ENCODE results near the gene HLA-DRB1.
"Not testable (repeated sequence)": the region's sequence is repeated elsewhere in the genome, so short reads cannot be mapped to it uniquely, and the experiment has no call there.

The HLA-DRB1 gene

DNA sequence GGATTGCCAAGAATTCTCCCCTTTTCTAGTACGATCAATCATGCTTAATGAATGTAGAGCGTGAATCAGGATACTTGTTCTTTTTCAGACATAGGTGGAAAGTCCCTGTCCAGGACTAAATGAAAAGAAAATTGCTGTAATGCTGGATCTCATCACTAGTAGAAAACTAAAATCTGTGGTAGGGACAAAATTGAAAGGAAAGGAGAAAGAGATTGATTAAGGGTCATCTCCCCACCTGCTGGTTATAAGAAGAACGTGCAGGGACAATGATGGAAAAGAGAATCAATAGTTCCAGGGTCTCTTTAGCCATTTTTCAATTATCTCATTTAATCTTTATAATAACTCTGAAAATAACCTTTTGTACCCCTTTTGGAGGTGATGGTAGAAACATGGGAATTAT lies 18.7 kb upstream of the HLA-DRB1 start:
- DNase-seq = no peak

DNA sequence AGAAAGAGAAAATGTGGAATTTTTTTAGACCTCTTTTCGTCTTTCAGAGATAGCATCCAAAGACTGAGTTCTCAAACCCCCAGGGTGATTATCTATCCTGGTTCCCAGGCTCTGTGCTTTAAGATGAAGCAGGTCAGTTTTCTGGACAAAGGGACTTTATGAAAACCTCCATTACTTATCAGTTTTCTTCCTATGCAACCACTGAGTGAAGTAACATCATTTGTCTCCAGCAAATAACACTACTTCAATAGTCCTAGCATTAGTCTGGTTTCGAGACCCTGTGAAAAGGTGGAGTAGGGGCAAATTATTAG lies 18.3 kb upstream of the HLA-DRB1 start:
- no peak for DNase-seq

DNA sequence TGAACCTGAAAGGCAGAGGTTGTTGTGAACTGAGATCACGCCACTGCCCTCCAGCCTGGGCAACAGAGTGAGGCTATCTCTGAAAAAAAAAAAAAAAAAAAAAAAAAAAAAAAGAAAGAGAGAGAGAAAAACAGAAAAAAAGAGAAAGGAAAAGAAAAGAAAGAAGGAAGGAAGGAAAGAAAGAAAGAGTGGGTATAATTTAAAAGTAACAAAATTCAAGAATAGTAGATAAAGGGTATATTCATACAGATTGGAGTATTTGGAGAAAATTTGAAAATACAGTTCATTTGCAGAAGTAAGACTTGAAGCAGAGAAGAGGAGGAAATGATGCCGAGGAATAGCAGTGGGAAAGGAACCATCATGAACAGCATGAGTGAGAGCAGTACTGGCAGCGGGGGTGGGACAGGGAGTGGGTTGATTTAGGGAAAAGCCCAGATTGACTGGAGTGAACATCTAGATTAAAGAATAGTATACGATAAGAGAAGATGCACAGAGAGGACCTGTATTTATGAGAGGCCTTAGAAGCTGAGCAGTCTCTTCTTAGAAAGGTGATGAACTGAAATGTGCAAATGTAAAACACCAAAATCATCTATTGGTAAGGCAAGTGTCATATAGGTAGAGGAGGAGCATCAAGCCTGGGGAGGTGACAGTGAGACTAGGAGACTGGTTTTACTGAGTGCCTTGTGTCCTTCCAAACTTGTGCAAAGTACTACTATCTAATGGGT lies 17.8 kb upstream of the HLA-DRB1 start:
- DNase-seq = no peak

DNA sequence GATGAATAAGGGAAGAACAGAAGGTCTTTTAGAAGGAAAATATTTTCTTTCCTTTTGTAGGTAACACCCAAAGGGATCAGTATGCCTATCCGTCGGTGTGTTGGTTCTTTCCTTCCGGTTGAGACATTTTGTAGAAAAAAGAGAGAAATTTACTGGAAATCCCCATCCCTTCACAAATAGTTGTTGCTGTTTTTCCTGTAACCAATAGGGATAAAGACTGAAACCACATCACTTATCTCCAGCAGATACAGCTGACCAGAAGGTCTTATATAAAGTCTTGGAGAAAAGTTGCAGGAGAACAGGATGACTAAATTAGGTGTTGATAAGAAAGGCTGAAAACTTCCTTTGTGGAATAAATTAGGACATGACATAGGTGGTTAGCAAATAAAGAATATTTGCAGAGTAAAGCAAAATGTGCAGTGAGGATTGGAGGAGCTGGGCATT lies 14.8 kb upstream of the HLA-DRB1 start:
- DNase-seq = no peak

DNA sequence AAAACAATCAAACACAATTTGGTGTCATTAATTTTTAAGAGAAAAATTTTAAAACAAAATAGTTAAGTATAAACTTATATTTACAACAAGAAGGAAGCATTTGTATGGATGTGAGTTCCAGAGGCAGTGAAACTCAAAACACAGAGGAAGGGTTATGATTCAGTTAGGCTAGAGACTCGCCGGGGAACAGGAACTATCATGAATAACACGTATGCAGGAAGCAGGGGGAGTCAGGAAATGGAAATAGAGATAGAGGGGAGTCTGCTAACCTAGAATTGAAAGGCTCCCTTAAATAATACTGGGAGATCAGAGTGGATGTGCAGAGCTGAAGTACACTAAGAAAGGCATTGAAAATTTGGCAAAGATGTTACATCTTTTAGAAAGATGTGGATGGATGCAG lies 14.2 kb upstream of the HLA-DRB1 start:
- DNase-seq = no peak

DNA sequence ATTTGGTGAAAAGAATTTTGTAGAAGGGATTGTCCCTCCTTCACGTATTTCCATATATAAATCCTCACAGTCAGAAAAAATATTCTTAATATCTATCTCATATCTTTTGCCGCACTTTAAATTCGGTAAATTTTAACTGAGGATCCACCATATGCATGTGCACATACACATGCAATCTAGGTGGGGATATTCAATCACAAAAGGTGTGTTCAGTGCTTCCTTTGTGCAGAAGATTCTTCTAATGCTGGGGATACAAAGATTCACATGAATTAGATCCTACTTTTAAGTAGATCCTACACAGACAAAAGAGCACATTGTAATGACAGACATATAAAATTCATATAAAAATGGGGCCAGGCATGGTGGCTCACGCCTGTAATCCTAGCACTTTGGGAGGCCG lies 13.6 kb upstream of the HLA-DRB1 start:
- no peak for DNase-seq

DNA sequence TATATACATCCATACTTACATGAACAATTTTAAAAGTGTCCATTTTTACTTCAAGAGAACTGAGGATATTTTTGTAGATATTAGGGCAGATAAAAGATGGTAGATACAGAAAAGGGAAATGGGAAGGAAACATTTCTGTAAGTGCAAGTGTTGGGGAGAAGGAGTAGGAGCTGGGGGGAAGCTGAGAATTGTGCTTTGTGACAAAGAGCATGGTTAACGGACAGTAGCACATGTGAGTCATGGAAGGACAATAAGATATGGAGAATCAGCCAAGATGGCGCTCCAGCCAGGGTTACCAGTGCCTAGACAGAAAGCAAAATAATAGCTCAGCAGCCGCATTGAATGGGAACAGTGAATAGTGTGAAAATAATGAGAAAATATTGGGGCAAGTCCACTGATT lies 12.7 kb upstream of the HLA-DRB1 start:
- no peak for DNase-seq

DNA sequence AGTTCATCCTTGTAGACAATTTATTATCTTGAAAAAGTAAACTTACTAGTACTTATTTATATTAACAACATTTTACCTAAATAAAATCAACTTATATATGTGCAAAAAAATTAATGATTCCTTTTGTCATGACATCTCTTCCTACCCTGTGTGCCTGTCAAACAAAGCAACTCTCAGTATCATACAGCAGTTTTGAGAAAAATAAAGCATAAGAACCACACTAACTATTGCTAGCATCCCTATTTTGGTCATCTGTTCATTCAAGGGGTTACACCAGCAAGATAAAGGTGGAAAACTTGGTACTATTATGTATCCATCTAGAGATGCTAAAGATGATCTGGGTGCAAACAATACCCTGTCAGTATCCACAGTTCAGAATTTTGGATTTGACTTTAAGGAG lies 7.4 kb upstream of the HLA-DRB1 start:
- no peak for DNase-seq

DNA sequence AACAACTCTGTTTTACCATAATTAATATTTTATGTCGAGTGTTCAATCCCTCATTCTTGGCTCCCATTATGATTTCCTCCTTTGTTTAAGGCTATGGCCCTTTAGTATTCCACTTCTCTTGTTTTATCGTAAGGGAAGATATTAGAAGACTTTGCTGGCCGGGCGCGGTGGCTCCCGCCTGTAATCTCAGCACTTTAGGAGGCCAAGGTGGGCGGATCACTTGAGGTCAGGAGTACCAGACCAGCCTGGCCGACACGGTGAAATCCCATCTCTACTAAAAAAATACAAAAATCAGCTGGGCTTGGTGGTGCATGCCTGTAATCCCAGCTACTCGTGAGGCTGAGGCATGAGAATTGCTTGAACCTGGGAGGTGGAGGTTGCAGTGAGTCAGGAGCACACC lies 1.1 kb upstream of the HLA-DRB1 start:
- not testable (repeated sequence) for DNase-seq

DNA sequence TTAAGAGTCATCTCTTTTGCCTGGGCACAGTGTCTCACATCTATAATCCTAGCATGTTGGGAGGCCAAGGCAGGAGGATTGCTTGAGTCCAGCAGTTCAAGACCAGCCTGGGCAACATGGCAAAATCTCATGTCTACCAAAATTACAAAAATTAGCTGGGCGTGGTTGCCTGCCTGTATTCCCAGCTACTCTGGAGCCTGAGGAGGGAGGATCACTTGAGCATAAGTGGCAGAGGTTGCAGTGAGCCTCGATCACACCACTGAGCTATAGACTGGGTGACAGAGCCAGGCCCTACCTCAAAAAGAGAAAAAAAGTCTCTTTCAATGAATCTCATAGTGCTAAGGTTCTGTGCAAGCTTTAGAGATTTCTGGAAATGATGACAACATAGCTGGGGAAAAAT lies 1.5 kb downstream of the HLA-DRB1 start:
- DNase-seq = no peak

DNA sequence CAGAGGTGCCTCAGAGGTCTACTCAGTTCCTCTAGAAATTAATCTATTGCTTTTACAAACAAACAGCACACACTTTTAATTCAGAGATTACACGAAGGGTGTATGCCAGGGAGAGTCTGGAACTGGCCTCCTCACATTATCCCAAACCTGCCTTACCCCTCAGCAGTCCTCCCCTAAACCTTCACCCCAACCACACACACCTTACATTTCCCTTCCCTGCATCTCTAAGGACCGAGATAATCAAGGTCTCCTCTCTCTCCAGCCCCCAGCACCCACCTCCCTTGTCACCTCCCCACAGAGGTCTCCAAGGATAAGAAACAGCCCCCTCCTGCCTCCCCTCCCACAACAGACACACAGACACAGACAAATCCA lies 6.1 kb downstream of the HLA-DRB1 start:
- no peak for DNase-seq

DNA sequence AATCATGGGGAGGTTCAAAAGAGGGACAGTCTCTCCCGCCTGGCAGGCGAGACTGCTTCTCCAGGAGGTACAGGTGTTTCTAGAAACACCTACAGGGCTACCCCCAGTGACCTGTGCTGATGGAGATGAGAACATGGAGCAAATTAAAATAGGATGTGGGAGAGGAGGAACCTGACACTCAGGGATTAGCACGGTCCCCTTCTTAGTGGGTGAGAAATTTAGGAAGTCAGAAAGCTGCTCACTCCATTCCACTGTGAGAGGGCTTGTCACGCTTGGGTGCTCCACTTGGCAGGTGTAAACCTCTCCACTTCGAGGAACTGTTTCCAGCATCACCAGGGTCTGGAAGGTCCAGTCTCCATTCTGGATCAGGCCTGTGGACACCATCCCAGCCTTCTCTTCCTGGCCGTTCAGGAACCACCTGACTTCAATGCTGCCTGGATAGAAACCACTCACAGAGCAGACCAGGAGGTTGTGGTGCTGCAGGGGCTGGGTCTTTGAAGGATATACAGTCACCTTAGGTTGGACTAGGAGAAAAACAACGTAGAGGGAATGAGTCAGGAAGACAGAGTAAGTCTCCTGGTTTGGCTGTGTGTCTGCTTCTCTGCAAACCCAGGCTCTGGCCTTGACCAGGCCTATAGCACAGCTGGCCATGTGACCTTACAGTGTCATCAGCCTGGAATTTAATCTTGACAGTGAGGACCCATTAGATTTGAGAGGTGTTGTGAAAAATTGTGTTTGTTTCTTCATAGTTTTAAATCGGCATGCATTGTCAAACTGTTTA lies 8.1 kb downstream of the HLA-DRB1 start:
- DNase-seq = no peak

DNA sequence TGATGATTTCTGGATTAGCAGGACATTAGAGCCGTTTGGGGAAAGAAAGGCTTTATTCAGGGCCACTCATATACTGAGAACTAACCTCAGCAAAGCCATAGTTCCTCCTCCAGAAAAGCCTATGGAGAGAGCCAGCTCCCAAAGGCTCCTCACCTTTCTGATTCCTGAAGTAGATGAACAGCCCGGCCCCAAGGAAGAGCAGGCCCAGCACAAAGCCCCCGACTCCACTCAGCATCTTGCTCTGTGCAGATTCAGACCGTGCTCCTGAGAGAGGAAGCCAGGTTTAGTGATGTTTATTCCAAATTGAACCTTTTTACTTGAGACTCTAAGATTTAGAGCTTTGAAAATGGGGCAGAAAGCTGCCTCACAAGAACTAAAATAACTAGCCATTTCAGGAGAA lies 9.1 kb downstream of the HLA-DRB1 start:
- no peak for DNase-seq

DNA sequence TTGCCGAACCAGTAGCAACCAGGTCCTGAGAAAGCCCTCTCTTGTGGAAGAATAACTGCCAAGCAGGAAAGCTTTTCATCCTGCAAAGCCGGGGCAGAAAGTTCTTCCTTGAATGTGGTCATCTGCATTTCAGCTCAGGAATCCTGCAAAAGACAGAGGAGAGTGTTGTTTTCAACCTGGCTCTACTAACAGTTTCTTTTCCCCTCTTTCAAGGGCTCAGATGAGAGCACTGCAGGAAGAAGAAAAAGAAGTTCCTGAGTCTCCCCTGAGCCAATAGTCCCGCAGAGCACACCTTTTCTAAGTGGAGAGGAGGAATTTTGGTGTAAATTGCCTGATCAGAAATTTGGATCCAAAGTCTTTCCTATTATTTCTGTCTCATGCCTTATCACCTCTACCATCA lies 10.7 kb downstream of the HLA-DRB1 start:
- no peak for DNase-seq

DNA sequence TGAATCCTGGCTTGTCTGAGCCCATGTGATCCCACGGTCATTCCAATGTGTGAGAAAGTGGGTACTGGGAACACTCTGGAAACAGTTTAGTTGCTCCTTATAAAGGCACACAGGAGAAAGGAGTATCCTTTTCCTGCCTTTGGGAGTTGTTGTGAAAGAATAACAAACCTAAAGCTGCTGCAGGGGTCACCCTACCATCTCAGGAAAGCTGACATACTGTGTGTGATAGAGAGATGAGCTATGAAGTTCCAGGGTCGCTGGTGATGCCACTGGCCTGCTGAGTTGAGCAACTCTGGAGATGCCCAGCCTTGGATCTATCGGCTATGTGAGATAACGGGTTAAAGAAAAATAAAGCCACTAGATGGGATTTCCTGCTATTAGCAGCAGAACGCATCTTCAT lies 12.2 kb downstream of the HLA-DRB1 start:
- not testable (repeated sequence) for DNase-seq

DNA sequence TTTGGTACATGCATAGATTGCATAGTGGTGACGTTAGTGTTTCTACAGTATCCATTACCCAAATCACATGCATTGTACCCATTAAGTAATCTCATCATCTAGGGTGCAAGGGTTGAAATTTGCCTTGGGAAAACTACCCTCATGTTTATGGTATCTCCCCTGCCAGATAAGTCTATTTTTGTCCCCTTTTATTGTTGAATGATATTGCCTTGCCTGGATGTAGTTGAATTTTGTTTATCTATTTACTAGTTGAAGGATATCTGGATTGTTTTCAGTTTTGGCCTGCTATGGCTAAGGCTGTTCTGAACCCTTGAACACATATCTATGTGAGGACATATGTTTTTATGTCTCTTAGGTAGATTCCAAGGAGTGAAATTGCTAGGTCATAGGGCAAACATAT lies 13.4 kb downstream of the HLA-DRB1 start:
- no peak for DNase-seq

DNA sequence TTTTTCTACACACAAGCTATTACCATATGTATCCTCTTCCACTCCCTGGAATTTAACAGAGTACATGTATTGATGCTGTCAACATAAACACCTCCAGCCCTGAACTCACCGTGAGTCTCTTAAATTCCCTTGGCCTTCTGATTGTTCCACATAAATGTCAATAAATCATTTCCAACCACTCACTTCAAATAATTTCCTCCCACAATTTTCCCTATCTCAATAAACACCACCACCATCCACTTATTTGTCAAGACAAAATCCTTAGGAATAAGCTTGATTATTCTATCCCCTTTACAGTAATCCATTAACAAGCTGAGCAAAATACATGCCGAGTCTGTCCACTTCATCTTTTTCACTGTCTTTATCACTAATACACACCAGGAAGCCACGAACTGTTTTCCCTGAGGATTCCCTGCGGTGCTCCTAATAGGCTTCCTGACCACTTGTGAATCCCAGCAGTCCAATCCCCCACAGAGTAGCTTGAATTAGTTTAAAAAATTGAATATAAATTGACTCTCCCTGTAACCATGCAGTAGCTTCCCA lies 19.2 kb downstream of the HLA-DRB1 start:
- no peak for DNase-seq

DNA sequence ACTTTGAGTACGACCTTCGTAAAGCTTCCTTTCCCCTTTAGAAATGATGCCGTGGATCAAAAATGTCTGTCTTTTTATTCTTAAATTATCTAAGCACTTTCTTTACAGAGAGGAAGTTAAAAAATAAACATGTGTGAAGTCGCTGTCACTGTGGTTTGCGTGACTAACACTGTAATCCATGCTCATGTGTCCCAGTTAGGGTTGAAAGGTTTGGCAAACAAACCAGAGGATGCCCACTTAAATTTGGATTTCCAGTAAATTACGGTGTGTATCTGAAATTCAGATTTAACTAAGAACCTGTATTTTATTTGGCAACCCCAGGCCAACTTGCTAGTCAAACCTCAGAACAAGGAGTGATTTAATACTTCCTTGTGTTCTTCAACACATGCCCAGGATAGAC lies 21.1 kb downstream of the HLA-DRB1 start:
- no peak for DNase-seq

DNA sequence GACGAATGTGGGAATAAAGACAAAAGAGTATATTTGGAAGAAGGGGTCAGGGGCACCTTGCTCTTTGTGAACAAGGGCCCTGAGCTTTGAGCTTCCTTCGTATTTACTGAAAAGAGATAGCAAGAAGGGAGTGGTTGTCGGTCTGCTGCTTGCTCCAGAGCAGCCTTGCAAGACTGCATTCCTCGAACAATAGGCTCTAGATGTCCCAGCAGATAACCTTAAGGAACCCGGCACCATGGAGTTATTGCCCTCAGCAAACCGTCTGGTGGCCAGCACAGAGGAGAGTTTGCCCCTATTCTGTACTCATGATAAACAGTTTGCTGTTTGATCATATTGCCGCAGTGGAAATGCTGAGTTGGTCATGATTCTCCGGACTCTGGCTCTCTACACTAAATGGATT lies 22.7 kb downstream of the HLA-DRB1 start:
- no peak for DNase-seq

DNA sequence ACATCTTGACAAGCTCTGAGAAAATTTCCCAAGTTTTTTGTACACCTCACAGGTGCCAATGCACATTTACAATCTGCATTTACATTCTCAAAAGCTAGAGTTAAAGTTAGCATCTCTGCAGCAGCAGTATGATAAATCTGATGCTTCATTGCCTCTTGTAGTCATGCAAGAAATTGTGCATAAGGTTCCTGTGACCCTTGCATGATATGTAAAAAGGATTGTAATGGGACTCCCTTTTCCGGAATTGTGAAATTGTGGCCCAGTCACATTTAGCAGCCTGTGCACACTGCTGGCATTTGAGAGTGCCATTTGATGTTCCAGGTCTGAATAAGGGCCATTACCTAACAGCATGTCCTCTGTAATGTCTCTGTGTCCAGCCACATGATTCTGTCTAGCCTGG lies 24.1 kb downstream of the HLA-DRB1 start:
- no peak for DNase-seq

DNA sequence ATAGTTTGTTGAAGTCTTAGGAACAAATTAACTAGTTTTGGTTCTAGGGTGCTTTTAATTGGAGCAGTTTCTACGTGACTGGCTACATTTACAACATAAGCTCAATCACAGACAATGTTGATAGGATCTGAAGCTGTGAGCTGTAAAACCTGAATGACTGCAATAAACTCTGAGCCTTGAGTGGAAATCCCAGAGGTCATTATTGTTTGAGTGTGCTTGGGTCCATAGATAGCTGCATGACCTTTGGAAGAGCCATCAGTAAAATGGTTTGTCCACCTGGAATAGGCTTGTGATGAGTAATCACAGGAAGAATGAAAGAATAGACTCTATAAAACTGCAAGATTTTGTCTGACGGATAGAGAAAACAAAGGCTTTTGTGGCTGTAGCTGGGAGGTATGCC lies 26.7 kb downstream of the HLA-DRB1 start:
- DNase-seq = no peak

DNA sequence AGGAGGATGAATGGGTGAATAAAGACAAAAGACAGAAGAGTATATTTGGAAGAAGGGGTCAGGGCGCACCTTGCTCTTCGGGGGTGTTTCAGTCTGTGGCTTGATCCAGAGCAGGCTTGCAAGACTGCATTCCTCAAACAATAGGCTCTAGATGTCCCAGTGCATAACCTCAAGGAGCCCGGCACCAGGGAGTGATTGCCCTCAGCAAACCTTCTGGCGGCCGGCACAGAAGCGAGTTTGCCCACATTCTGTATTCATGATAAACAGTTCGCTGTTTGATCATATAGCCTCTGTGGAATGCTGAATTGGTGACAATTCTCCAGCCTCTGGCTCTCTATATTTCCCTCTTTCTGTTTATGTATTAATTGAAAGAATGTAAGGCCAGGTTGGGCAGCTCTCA lies 29.9 kb downstream of the HLA-DRB1 start:
- DNase-seq = no peak

DNA sequence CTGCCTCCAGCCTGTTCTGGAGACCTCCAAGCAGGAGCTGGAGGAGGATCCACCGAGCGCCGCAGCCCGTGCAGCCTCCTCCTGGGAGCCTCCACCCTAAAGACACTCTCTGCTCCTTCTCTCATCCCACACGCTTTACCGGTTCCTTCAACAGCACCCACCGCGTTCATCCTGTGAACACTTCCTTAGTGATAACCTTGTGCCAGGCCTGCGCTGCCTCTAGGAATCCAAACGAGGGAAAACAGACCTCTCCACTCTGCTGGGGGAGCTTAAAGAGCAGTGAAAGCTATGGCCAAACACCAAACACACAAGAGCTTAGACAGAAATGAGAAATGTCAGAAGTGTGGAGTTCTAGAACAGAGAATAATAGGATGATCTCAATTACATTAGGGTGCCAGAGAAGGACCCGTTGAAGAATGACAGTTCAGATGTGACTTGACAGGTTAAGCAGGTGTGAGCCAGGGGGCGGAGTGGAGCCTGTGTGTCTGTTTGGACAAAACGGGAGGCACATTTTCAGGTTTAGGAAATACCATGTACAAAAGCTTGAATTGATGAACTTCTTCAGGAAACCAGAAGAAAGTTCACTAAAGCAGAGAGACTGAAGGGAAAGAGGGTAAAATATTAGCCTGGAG lies 31.1 kb downstream of the HLA-DRB1 start:
- DNase-seq = no peak
